ENCODE results near the gene VPS54. TPM values are rescaled to one million over a fixed set of nuclear protein-coding genes. Genes with fewer than 3 reads are reported as not detected.

Gene VPS54
- total RNA-seq, 1 donor from 2014 or later = 16.0 TPM

- Mint-ChIP-seq H3K36me3 (ENCODE audit: low read depth) (peaks cover under 1% of the 10 kb centered on the region), H3K9me3 (peaks cover under 1% of the 10 kb centered on the region), H3K27ac (peak overlapping the region; percentile 55), H3K4me3 (ENCODE audit: low read depth) (peak overlapping the region; percentile 44), H3K27me3 (ENCODE audit: low read depth) (no peaks in the 10 kb centered on the region), H3K4me1 (ENCODE audit: low read depth) (peaks cover 28% of the 10 kb centered on the region)
- intact Hi-C loops (cut with micrococcal nuclease) = no loop called here
- DNase-seq (ENCODE audit: low spot score) = no peak
Measured at GRCh38 chr2:64040161-64040560, 20.9 kb upstream of the VPS54 start.

GRCh38 chr2:64036034-64036705, 16.9 kb upstream of the VPS54 start:
- Mint-ChIP-seq H3K9me3 (peaks cover 27% of the 10 kb centered on the region), H3K4me1 (ENCODE audit: low read depth) (peaks cover 48% of the 10 kb centered on the region), H3K27ac (peak overlapping the region; percentile 87), H3K27me3 (ENCODE audit: low read depth) (no peaks in the 10 kb centered on the region), H3K36me3 (ENCODE audit: low read depth) (peaks cover 21% of the 10 kb centered on the region), H3K4me3 (ENCODE audit: low read depth) (peak overlapping the region; percentile 19)
- intact Hi-C loops (cut with micrococcal nuclease) = loop anchor here (1.0 to 10.0 kb wide), 6 partner anchors 29 to 696 kb away; partner anchors contain the start of genes MDH1, UGP2 and WDPCP
- peak; percentile 30 for DNase-seq (ENCODE audit: low spot score)

GRCh38 chr2:64035072-64035942, 16.1 kb upstream of the VPS54 start:
- no peak for DNase-seq (ENCODE audit: low spot score)
- Mint-ChIP-seq H3K4me1 (ENCODE audit: low read depth) (peaks cover 47% of the 10 kb centered on the region), H3K27me3 (ENCODE audit: low read depth) (no peaks in the 10 kb centered on the region), H3K36me3 (ENCODE audit: low read depth) (peaks cover 21% of the 10 kb centered on the region), H3K9me3 (peaks cover 27% of the 10 kb centered on the region), H3K4me3 (ENCODE audit: low read depth) (peak overlapping the region; percentile 44), H3K27ac (peak overlapping the region; percentile 87)
- intact Hi-C loops (cut with micrococcal nuclease) = loop anchor here (1.0 to 10.0 kb wide), 9 partner anchors 15 to 697 kb away; partner anchors contain the start of genes MDH1 and WDPCP

GRCh38 chr2:64029116-64029665, 10.0 kb upstream of the VPS54 start:
- intact Hi-C loops (cut with micrococcal nuclease) = no loop called here
- Mint-ChIP-seq H3K4me3 (ENCODE audit: low read depth) (no peak overlapping the region), H3K36me3 (ENCODE audit: low read depth) (peaks cover 13% of the 10 kb centered on the region), H3K9me3 (peaks cover 17% of the 10 kb centered on the region), H3K4me1 (ENCODE audit: low read depth) (peaks cover 29% of the 10 kb centered on the region), H3K27me3 (ENCODE audit: low read depth) (peaks cover 9% of the 10 kb centered on the region), H3K27ac (no peak overlapping the region)
- DNase-seq (ENCODE audit: low spot score) = no peak

- peak overlapping the region; percentile 15 for H3K4me3 Mint-ChIP-seq (ENCODE audit: low read depth)
Measured at GRCh38 chr2:64025741-64026140, 6.5 kb upstream of the VPS54 start.

GRCh38 chr2:64024259-64024949, 5.2 kb upstream of the VPS54 start:
- Mint-ChIP-seq H3K4me1 (ENCODE audit: low read depth) (peaks cover 36% of the 10 kb centered on the region), H3K9me3 (no peaks in the 10 kb centered on the region), H3K36me3 (ENCODE audit: low read depth) (peaks cover 3% of the 10 kb centered on the region), H3K27me3 (ENCODE audit: low read depth) (peaks cover 2% of the 10 kb centered on the region), H3K4me3 (ENCODE audit: low read depth) (no peak overlapping the region), H3K27ac (no peak overlapping the region)
- no peak for DNase-seq (ENCODE audit: low spot score)
- intact Hi-C loops (cut with micrococcal nuclease) = loop anchor here (5.0 kb wide), 3 partner anchors 42 to 182 kb away; partner anchors contain the start of gene UGP2

More at GRCh38 chr2:64025741-64026140, 6.5 kb upstream of the VPS54 start:
- H3K9me3 Mint-ChIP-seq = no peaks in the 10 kb centered on the region
- peak overlapping the region; percentile 10 for H3K27ac Mint-ChIP-seq
- peaks cover 9% of the 10 kb centered on the region for H3K27me3 Mint-ChIP-seq (ENCODE audit: low read depth)
- no peaks in the 10 kb centered on the region for H3K36me3 Mint-ChIP-seq (ENCODE audit: low read depth)
- no peak for DNase-seq (ENCODE audit: low spot score)
- peaks cover 23% of the 10 kb centered on the region for H3K4me1 Mint-ChIP-seq (ENCODE audit: low read depth)
- intact Hi-C loops (cut with micrococcal nuclease) = no loop called here

- Mint-ChIP-seq H3K4me1 (ENCODE audit: low read depth) (peaks cover 36% of the 10 kb centered on the region), H3K27me3 (ENCODE audit: low read depth) (no peaks in the 10 kb centered on the region), H3K27ac (no peak overlapping the region), H3K4me3 (ENCODE audit: low read depth) (no peak overlapping the region), H3K9me3 (no peaks in the 10 kb centered on the region), H3K36me3 (ENCODE audit: low read depth) (peaks cover 3% of the 10 kb centered on the region)
- DNase-seq (ENCODE audit: low spot score) = no peak
- intact Hi-C loops (cut with micrococcal nuclease) = loop anchor here (5.0 kb wide), 3 partner anchors 41 to 181 kb away; partner anchors contain the start of gene UGP2
Measured at GRCh38 chr2:64023485-64024258, 4.4 kb upstream of the VPS54 start.

GRCh38 chr2:64021578-64021977, 2.4 kb upstream of the VPS54 start:
- no peak for DNase-seq (ENCODE audit: low spot score)
- peaks cover 9% of the 10 kb centered on the region for H3K36me3 Mint-ChIP-seq (ENCODE audit: low read depth)
- intact Hi-C loops (cut with micrococcal nuclease) = loop anchor here (5.0 kb wide), 3 partner anchors 39 to 179 kb away; partner anchors contain the start of gene UGP2
- H3K27ac Mint-ChIP-seq = peak overlapping the region; percentile 39
- H3K27me3 Mint-ChIP-seq (ENCODE audit: low read depth) = no peaks in the 10 kb centered on the region
- peaks cover 39% of the 10 kb centered on the region for H3K4me1 Mint-ChIP-seq (ENCODE audit: low read depth)
- H3K4me3 Mint-ChIP-seq (ENCODE audit: low read depth) = no peak overlapping the region
- H3K9me3 Mint-ChIP-seq = no peaks in the 10 kb centered on the region

GRCh38 chr2:64019975-64020528, 824 bp upstream of the VPS54 start:
- H3K4me1 Mint-ChIP-seq (ENCODE audit: low read depth) = peaks cover 40% of the 10 kb centered on the region

GRCh38 chr2:64018701-64019082, 536 bp downstream of the VPS54 start:
- Mint-ChIP-seq H3K4me3 (ENCODE audit: low read depth) (peak overlapping the region; percentile 99), H3K27ac (peak overlapping the region; percentile 97), H3K36me3 (ENCODE audit: low read depth) (peaks cover 12% of the 10 kb centered on the region), H3K9me3 (no peaks in the 10 kb centered on the region), H3K27me3 (ENCODE audit: low read depth) (no peaks in the 10 kb centered on the region), H3K4me1 (ENCODE audit: low read depth) (peaks cover 36% of the 10 kb centered on the region)
- intact Hi-C loops (cut with micrococcal nuclease) = no loop called here
- no peak for DNase-seq (ENCODE audit: low spot score)

More at GRCh38 chr2:64019975-64020528, 824 bp upstream of the VPS54 start:
- Mint-ChIP-seq H3K4me3 (ENCODE audit: low read depth) (peak overlapping the region; percentile 81), H3K36me3 (ENCODE audit: low read depth) (peaks cover 12% of the 10 kb centered on the region), H3K27ac (peak overlapping the region; percentile 94), H3K27me3 (ENCODE audit: low read depth) (no peaks in the 10 kb centered on the region), H3K9me3 (no peaks in the 10 kb centered on the region)
- intact Hi-C loops (cut with micrococcal nuclease) = loop anchor here (1.0 to 5.0 kb wide), 4 partner anchors 15 to 178 kb away; partner anchors contain the start of gene UGP2
- no peak for DNase-seq (ENCODE audit: low spot score)
